Ovary (tissue), 9 donors: Measurements from ENCODE around the gene HIPK1. TPM values are rescaled to one million over a fixed set of nuclear protein-coding genes. Genes with fewer than 3 reads are reported as not detected.
A peak's percentile ranks its signal among the peaks of the same experiment; 100 is the strongest.

Experiments used
- DNase-seq, 5 donors: peaks; one replicate each; pipeline ENCODE4 v3.0.0-alpha.2; 2019 to 2020
- H3K27ac ChIP-seq, 2 donors: fragments of 200-600 bp; one replicate each; pipeline versions ENCODE4 v1.5.1 to v1.8.0; 2019 to 2022
- H3K27me3 ChIP-seq: fragments of 200-600 bp; one replicate; pipeline ENCODE4 v1.8.0; 2022
- H3K36me3 ChIP-seq: fragments of 200-600 bp; sonication (generic); one replicate; pipeline ENCODE4 v1.5.1; 2019
- H3K4me1 ChIP-seq: one replicate; pipeline ENCODE4 v1.8.1; 2013; ENCODE audit warnings: mild to moderate bottlenecking, moderate library complexity; ENCODE audit not compliant: insufficient read depth
- H3K4me3 ChIP-seq: fragments of 200-600 bp; sonication (generic); one replicate; pipeline ENCODE4 v1.5.1; 2017
- H3K9me3 ChIP-seq, 2 donors: fragments of 200-600 bp in 1 of 2; sonication (generic) in 1 of 2; one replicate each; pipeline versions ENCODE4 v1.5.1 to v1.8.1; 2013 to 2019; ENCODE audit warnings: mild to moderate bottlenecking in 1 of 2, moderate library complexity in 1 of 2
- EP300 ChIP-seq: sonication (generic); formaldehyde crosslinking; IDR thresholded peaks from one replicate; pipeline ENCODE4 v1.6.1; 2017; ENCODE audit warnings: antibody characterized with exemption
- POLR2A ChIP-seq: fragments of 450-650 bp; IDR thresholded peaks from one replicate; pipeline ENCODE4 v1.6.1; 2017; ENCODE audit warnings: antibody characterized with exemption, mild to moderate bottlenecking, moderate library complexity
- WGBS, 3 donors: extraction: QIAGEN DNeasy Blood & Tissue Kit in 1 of 3; methylation state at CpG; one replicate each; pipeline versions ENCODE4 v1.1.5 to v1.1.7; 2013 to 2017; 5-methylcytosine and 5-hydroxymethylcytosine counted together
- intact Hi-C, 4 donors: fragments of 100-400 bp; cut with DNase I; formaldehyde crosslinking; loops; one replicate each; pipeline versions ENCODE4 v1.11.0 to v1.15.1; 2022 to 2023
- polyA plus RNA-seq, 2 donors: library from polyadenylated mRNA; stranded (reverse); fragments of 200-250 nt in 1 of 2; fragments of 350-450 nt in 1 of 2; fragmentation: Illumina TruSeq in 1 of 2; extraction: RNeasy Lipid Tissue Mini Kit (QIAGEN cat#74804) in 1 of 2; gene quantifications; one replicate each; pipeline ENCODE4 v1.2.3, GENCODE V29; 2013 to 2014
- total RNA-seq, 7 donors: library from RNA; depleted of rRNA in 2 of 7; stranded (reverse); fragments of >200 nt in 2 of 7; fragmentation: NEBNext Ultra II Directional in 3 of 7; extraction: Animal tissue kit (Norgen Biotek cat#: 25700) in 3 of 7; gene quantifications; one replicate each; pipeline versions ENCODE4 v1.1.0 to v1.2.4, GENCODE V29; 2016 to 2023
- TF ChIP-seq, protein P1 (sequence below), 3 donors: fragments of 450-650 bp in 2 of 3; fragments of 200-600 bp in 1 of 3; IDR thresholded peaks; one replicate each; pipeline versions ENCODE4 v1.5.1 to v1.8.0; 2016 to 2022; ENCODE audit warnings: antibody characterized with exemption in 3 of 3, mild to moderate bottlenecking in 1 of 3
- donor health status: DM: no; HTN: no; CAD: no; lungs with moderate emphysema.
- donor health status: DM: no; HTN: no; CAD: no.
- donor health status: Bipolar disorder and iron deficiency.
- donor health status: DM: yes; HTN: yes; CAD: no.
- donor health status: DM: no; HTN: no; CAD: no.
- donor health status: DM: yes; HTN: yes; CAD: no.

The HIPK1 gene
- total and polyA plus RNA-seq, 9 donors, result 17.5 to 77.0 (median 61.7) TPM

DNA sequence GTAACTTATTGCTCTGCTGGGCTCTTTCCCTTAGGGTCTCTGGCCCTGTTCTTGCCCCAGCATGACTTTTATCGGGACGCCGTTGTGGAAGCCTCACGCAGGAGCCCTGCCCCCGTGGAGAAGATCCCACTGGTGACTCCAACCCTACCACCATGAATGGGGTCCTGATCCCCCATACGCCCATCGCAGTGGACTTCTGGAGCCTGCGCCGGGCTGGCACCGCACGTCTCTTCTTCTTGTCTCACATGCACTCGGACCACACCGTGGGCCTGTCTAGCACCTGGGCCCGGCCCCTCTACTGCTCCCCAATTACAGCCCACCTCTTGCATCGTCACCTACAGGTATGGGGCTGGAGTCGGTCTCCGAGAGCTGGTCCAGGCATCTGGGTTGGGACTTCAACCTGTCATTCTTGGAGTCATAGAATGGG is 23.7 kb upstream of the HIPK1 start:
- TF ChIP-seq, protein P1, sequence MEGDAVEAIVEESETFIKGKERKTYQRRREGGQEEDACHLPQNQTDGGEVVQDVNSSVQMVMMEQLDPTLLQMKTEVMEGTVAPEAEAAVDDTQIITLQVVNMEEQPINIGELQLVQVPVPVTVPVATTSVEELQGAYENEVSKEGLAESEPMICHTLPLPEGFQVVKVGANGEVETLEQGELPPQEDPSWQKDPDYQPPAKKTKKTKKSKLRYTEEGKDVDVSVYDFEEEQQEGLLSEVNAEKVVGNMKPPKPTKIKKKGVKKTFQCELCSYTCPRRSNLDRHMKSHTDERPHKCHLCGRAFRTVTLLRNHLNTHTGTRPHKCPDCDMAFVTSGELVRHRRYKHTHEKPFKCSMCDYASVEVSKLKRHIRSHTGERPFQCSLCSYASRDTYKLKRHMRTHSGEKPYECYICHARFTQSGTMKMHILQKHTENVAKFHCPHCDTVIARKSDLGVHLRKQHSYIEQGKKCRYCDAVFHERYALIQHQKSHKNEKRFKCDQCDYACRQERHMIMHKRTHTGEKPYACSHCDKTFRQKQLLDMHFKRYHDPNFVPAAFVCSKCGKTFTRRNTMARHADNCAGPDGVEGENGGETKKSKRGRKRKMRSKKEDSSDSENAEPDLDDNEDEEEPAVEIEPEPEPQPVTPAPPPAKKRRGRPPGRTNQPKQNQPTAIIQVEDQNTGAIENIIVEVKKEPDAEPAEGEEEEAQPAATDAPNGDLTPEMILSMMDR (IDR thresholded peaks at IDR 0.05), result no peak
- no peak for TF ChIP-seq EP300
- no peak for TF ChIP-seq POLR2A
- 0% methylated on average over 17 of the region's 17 CpGs for WGBS, 3 donors
- no peaks in the 10 kb centered on the region for H3K9me3 ChIP-seq
- intact Hi-C loops, result loop anchor here in 3 of 4 donors (2.0 to 10.0 kb wide), 3 partner anchors 23 to 221 kb away; partner anchors contain the start of genes HIPK1 (in 2 of the 3) and PHTF1 (in 1 of the 3)
- H3K27ac ChIP-seq, result peak overlapping the region; percentile 51 to 86
- H3K4me1 ChIP-seq, result peaks cover 2% of the 10 kb centered on the region
- peak overlapping the region; percentile 71 for H3K4me3 ChIP-seq
- H3K27me3 ChIP-seq, result no peaks in the 10 kb centered on the region
- peak in 1 of 5 donors; percentile 27 for DNase-seq
- H3K36me3 ChIP-seq, result no peaks in the 10 kb centered on the region

DNA sequence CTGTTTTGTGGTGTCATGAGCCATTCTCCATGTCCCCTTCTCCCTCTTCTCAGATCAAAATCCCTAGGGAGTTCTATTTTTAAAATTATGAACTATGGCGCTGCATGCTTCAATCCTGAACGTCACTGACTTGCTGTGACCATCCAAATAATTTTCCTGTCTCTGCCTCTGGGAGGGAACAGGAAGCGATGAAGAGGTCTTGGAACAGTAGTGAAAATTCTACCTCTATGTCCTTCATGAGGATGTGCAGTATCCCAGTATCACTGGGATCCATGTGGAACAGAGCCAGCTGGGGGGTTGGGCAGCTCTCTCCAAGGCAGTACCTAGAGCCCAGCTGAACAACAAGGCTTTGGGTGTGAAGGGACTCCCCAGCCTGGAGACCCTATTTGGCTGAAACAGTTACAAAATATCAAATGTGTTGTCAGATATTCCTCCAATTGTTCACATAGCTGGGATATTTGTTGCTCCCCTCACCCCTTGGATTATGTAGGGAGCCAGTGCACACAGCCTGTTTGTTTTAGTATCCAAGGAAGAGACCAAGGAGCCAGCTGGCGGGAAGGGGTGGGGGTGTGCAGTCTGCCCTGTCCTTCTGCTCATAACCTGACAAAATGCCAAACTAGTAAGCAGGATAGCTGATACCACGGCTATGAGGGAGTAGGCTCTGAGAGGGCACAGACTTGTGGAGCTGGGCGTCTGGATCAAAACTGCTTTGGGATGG is 16.4 kb upstream of the HIPK1 start:
- intact Hi-C loops, result no loop called here
- Histone ChIP-seq H3K9me3 (no peaks in the 10 kb centered on the region), H3K27ac (peak overlapping the region in 1 of 2 donors; percentile 20), H3K4me3 (no peak overlapping the region), H3K4me1 (peaks cover 4% of the 10 kb centered on the region), H3K27me3 (no peaks in the 10 kb centered on the region), H3K36me3 (no peaks in the 10 kb centered on the region)
- 9 to 16% (median 15%) methylated on average over 6 of the region's 6 CpGs for WGBS, 3 donors
- TF ChIP-seq, protein P1 (IDR thresholded peaks at IDR 0.05), result no peak
- no peak for TF ChIP-seq POLR2A
- TF ChIP-seq EP300, result no peak
- peak; percentile 42 to 72 (median 54) for DNase-seq

DNA sequence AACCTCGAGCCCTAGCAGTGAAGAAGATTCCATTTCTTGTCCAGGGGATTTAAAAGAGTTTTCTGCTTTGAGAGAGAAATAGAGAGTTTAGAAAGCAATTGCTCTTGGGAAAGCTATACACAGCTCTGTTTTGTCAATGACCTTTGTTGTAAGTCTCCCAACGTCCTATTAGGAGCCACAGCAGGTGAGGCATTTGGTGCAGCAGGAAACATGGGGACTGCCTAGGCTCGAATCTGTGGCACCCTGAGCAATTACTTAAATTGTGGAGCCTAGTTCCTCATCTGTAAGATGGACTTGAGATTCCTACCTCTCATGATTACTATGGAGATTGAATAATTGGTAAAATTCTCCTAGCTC is 15.8 kb upstream of the HIPK1 start:
- Histone ChIP-seq H3K4me1 (peaks cover 4% of the 10 kb centered on the region), H3K27ac (peak overlapping the region in 1 of 2 donors; percentile 20), H3K9me3 (no peaks in the 10 kb centered on the region), H3K36me3 (no peaks in the 10 kb centered on the region), H3K4me3 (no peak overlapping the region), H3K27me3 (no peaks in the 10 kb centered on the region)
- TF ChIP-seq POLR2A (no peak), EP300 (no peak)
- TF ChIP-seq, protein P1 (IDR thresholded peaks at IDR 0.05), result no peak
- WGBS, 3 donors, result 10 to 25% (median 11%) methylated on average over 3 of the region's 3 CpGs
- no peak for DNase-seq
- intact Hi-C loops, result no loop called here

DNA sequence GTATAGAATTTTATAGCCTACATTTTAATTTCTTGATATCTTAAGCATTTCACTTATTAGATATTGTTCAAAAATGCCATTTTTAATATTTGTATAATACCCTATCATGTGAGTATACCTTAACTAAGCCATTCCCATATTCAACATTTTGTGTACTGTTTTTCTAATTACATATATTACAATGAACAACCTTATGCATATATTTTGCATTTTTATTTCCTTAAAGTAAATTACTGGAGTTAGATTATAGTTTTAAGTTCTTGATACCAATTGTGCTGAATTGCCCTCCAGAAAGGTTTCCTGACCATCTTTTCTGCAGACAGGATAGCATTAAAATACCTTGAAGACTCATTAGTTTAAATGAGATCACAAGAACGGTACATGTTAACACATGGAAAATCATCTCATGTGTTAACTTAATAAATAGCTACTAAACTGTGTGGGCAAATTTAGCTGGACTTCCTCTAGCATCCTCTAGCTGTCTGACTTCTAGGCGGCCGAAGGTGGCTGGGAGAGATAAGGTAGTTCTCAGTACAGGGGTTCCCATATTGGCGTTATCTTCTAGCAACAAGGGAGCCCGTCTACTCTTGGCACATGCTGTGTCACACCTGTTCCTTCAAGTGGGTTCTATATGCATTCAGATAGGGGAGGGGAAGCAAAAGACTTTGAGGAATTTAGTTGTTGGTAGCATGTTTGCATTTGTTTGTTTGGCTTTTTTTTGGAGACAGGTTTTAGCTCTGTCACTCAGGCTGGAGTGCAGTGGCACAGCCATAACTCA is 15.0 kb upstream of the HIPK1 start:
- TF ChIP-seq, protein P1 (IDR thresholded peaks at IDR 0.05), result no peak
- no peak for TF ChIP-seq POLR2A
- TF ChIP-seq EP300, result no peak
- intact Hi-C loops, result no loop called here
- H3K4me1 ChIP-seq, result peaks cover 4% of the 10 kb centered on the region
- WGBS, 3 donors, result 78 to 89% (median 88%) methylated on average over 5 of the region's 5 CpGs
- no peaks in the 10 kb centered on the region for H3K9me3 ChIP-seq
- DNase-seq, result no peak
- no peak overlapping the region for H3K27ac ChIP-seq
- H3K27me3 ChIP-seq, result no peaks in the 10 kb centered on the region
- H3K4me3 ChIP-seq, result no peak overlapping the region
- no peaks in the 10 kb centered on the region for H3K36me3 ChIP-seq
